ENCODE results near the gene PPP1R27.

DNA sequence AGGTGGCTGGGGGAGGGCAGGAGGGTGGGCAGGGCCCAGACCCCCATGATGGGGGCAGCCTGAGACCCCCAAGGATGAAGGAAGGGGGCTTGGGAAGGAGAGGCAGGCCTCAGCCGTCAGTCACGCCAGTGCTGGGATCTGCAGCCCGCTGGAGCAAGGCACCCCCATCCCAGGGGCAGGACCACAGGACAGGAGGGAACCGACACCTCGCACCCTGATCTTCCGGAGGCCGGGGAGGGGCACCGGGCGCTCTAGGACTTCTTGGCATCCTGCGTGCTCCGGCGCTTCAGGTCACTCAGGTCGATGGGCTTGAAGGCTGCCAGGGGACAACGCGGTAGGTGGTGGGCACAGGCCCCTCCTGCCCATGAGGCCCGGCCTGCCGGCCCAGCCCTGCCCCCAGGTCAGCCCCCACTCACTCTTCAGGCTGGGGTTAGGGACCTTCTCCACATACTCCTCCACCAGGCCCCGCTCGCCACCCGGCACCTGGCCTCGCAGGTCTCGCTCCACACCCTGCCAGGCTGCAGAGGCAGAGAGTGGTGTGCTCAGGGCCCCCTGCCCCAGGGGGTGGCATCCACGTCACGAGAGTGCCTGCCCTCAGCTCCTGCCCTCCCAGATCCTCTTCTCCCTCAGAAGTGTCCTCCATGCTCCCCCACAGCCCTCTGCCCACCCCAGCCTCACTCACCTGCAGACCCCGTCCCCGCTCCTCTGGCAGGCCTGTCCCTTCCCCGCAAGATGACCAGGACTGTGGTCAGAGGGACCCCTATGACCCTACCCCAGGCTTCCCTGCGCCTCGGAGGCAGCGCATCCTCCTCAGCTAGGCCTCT, 11.6 kb downstream of the PPP1R27 start:
- TF ChIP-seq, protein P1, sequence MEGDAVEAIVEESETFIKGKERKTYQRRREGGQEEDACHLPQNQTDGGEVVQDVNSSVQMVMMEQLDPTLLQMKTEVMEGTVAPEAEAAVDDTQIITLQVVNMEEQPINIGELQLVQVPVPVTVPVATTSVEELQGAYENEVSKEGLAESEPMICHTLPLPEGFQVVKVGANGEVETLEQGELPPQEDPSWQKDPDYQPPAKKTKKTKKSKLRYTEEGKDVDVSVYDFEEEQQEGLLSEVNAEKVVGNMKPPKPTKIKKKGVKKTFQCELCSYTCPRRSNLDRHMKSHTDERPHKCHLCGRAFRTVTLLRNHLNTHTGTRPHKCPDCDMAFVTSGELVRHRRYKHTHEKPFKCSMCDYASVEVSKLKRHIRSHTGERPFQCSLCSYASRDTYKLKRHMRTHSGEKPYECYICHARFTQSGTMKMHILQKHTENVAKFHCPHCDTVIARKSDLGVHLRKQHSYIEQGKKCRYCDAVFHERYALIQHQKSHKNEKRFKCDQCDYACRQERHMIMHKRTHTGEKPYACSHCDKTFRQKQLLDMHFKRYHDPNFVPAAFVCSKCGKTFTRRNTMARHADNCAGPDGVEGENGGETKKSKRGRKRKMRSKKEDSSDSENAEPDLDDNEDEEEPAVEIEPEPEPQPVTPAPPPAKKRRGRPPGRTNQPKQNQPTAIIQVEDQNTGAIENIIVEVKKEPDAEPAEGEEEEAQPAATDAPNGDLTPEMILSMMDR (optimal IDR thresholded peaks at IDR 0.05 in 1 of 3, IDR thresholded peaks at IDR 0.05 in 1 of 3, conservative IDR thresholded peaks at IDR 0.05 in 1 of 3; ENCODE audit: extremely low read depth in 1 of 3, insufficient read depth in 2 of 3, low read length in 3 of 3), result no peak
- TF ChIP-seq EZH2 (IDR thresholded peaks at IDR 0.05; ENCODE audit: low read length), result no peak

Measured in keratinocyte (primary cell).